H54 (cell line): ENCODE results near the gene SPACA6.
"Not testable (repeated sequence)": the region's sequence is repeated elsewhere in the genome, so short reads cannot be mapped to it uniquely, and the experiment has no call there.

Source experiments
- DNase-seq: peaks from one replicate; pipeline ENCODE4 v3.0.0; 2011; ENCODE audit warnings: low spot score, mixed read lengths; ENCODE audit not compliant: insufficient read length
- FAIRE-seq: peaks from 3 replicates; lab custom pipeline; 2011; peaks lifted over from hg19 to GRCh38; lab: Jason Lieb, UNC
- POLR2A ChIP-seq: IDR thresholded peaks from 2 replicates; pipeline ENCODE4 v1.6.1; 2011; ENCODE audit warnings: low read depth, mild to moderate bottlenecking, low read length

The SPACA6 gene

GRCh38 chr19:51724543-51724942, 31.4 kb downstream of the SPACA6 start:
- TF ChIP-seq POLR2A, result no peak
- DNase-seq (no peak), FAIRE-seq (no peak)

GRCh38 chr19:51726049-51726448, 32.9 kb downstream of the SPACA6 start:
- DNase-seq (no peak), FAIRE-seq (no peak)
- no peak for TF ChIP-seq POLR2A

- DNase-seq (no peak), FAIRE-seq (no peak)
- TF ChIP-seq POLR2A, result no peak
These were observed 34.3 kb downstream of the SPACA6 start for GRCh38 chr19:51727349-51727880.

GRCh38 chr19:51729781-51730180, 36.7 kb downstream of the SPACA6 start:
- TF ChIP-seq POLR2A, result no peak
- DNase-seq, result no peak

GRCh38 chr19:51733742-51734522, 40.8 kb downstream of the SPACA6 start:
- no peak for FAIRE-seq
- DNase-seq, result no peak
- no peak for TF ChIP-seq POLR2A

More at GRCh38 chr19:51729781-51730180, 36.7 kb downstream of the SPACA6 start:
- FAIRE-seq, result no peak

- DNase-seq, result peak; percentile 61
- TF ChIP-seq POLR2A, result no peak
These were observed 42.8 kb downstream of the SPACA6 start for GRCh38 chr19:51735759-51736449.

GRCh38 chr19:51737389-51737788, 44.3 kb downstream of the SPACA6 start:
- DNase-seq, result no peak
- TF ChIP-seq POLR2A, result no peak
- no peak for FAIRE-seq

More at GRCh38 chr19:51735759-51736449, 42.8 kb downstream of the SPACA6 start:
- FAIRE-seq, result peak; percentile 36

GRCh38 chr19:51737924-51738323, 44.8 kb downstream of the SPACA6 start:
- TF ChIP-seq POLR2A, result no peak
- FAIRE-seq (no peak), DNase-seq (no peak)

- FAIRE-seq, DNase-seq: not testable (repeated sequence)
These were observed 45.4 kb downstream of the SPACA6 start for GRCh38 chr19:51738523-51738922.

- no peak for FAIRE-seq
- no peak for TF ChIP-seq POLR2A
- no peak for DNase-seq
These were observed 46.5 kb downstream of the SPACA6 start for GRCh38 chr19:51739466-51740213.

GRCh38 chr19:51740356-51740755, 47.2 kb downstream of the SPACA6 start:
- DNase-seq, result no peak
- no peak for TF ChIP-seq POLR2A
- FAIRE-seq, result no peak

- TF ChIP-seq POLR2A, result no peak
- FAIRE-seq (peak; percentile 81), DNase-seq (no peak)
These were observed 49.7 kb downstream of the SPACA6 start for GRCh38 chr19:51742789-51743188.

- TF ChIP-seq POLR2A, result no peak
- DNase-seq (no peak), FAIRE-seq (peak; percentile 41)
These were observed 50.3 kb downstream of the SPACA6 start for GRCh38 chr19:51743405-51743804.

- no peak for FAIRE-seq
- TF ChIP-seq POLR2A, result no peak
These were observed 53.6 kb downstream of the SPACA6 start for GRCh38 chr19:51746731-51747130.

More at GRCh38 chr19:51746731-51747130, 53.6 kb downstream of the SPACA6 start:
- DNase-seq, result no peak
